ENCODE results near the gene MYO7B.
"Not testable (repeated sequence)": the region's sequence is repeated elsewhere in the genome, so short reads cannot be mapped to it uniquely, and the experiment has no call there.

Gene MYO7B

DNA sequence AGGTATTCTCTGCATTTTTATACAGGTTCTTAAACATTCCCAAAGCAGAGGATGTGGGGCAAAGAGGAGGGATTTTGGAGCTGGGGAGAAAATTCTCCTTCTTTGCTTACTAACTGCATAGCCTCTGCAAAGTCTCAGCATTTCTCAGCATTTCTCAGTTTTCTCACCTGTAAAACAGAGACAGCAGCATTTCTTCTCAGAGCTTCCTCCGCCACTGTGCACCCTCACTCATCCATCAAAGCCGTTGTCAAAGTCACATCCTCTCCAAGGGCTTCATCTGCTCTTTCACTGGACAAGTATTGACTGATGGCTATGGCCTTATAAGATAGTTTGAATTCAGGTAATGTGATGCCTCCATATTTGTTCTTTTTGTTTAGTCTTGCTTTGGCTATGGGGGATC lies 17.4 kb downstream of the MYO7B start:
- no peak for DNase-seq

DNA sequence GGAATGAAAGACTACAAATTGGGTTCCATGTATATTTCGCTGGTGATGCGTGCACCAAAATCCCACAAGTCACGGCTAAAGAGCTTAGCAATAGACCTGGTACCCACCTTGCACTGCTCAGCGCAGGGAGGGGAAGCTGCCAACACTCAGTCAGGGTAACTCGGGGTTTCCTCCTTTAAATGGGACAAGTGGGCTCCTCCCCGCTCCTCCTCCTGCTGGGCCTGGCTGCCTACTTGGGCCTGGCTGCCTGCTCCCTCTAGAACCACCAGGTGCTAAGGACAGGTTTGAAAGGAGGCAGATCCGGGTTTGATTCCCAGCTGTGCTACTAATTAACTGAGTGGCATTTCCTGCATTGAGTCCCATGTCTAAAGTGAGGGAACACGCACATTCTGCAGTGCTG lies 23.4 kb downstream of the MYO7B start:
- no peak for DNase-seq

DNA sequence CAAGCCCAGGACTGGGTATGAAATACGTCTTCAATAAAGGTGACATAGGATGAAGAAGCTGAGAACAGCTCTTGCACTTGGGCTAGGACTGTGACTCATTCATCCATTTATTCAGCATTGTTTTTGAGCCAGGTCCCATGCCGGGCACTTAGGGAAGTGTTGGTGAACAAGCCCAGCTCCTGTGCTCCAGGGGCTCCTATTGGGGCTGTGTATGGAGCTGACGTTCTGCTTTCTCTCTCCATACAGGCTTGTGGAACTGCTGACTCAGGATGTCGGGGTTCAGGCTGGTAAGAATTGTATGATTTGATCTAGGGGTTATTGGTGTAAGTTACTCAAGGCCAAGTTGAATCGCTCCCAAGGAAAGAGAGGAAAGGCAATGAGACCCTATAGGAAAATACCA lies 24.0 kb downstream of the MYO7B start:
- DNase-seq, result no peak

DNA sequence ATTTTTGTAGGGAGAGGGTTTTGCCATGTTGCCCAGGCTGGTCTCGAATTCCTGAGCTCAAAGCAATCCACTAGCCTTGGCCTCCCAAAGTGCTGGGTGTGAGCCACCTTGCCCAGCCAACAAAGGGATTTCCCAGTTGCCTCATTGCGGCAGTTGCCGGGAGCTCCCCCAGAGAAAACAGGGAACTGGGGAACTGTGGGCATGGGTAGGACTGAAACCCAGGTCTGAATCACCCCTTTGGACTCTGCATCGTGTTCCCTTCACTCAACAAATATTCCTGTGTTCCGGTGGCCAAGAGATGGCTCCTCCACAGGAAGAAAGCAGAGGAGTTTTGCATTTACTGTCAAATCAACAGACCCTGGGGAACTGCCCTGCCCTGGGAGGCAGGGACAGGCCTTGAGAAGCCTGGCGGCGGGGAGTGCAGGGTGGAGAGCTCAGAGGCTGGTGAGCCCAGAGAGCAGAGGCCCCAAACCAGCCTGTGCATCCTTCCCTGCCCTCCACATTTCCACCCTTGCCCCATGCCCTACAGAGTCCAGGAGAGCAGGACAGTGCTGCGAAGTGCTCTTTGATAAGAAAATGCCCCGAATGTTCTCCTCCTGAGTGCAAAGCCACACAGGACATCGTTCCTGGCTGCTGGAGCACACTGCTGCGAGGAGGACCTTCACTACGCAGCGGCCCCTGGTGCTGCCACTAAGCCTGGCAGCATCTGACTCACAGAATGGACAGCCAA lies 24.9 kb downstream of the MYO7B start:
- no peak for DNase-seq

DNA sequence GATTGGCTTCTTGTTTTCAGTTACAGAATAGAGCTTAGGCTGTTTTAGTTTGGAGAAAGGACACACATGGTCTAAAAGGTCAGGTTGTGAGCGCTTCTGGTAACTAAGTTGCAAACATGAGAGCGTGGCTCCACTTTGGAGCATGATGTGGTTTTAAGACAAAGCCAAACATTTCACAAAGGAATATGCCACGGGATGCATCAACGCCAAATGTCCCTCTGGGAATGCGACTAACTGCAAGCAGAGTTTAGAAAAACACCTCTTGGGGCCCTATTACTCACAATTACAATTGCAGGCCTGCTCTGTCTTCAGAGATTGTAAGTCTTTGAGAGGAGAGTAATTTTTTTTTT lies 25.4 kb downstream of the MYO7B start:
- DNase-seq, result no peak

DNA sequence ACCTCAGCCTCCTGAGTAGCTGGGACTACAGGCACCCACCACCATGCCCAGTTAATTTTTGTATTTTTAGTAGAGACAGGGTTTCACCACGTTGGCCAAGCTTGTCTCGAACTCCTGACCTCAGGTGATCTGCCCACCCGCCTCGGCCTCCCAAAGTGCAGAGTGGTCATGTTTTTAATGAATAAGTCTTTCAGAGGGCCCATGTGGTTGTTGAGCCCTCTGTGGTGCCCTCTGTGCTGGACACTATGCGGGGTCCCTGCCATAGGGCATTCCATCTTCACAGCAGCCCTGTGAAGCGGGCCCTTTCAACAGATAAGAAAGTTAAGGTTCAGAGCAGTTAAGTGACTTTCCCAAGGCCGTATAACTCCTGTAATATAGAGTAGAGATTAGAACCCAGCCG lies 25.9 kb downstream of the MYO7B start:
- no peak for DNase-seq

DNA sequence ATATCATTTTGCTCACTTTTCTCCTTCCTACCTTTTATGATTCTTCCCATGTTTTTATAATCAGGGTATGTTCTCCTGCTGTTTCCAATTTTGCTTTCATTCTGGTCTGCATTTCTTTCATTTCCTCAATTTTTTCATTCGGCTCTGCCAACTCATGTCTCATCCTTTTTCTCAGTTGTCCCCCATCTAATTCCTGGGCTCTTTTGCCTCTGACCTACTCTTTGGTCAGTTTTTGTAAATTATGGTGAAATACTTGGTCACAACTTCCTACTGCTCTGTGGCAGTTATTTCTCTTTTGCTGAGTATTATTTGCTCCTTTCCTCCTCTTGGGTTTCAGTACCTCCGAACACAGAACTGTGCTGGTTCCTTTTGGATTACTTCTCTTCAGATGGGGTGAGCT lies 27.5 kb downstream of the MYO7B start:
- DNase-seq, result no peak

DNA sequence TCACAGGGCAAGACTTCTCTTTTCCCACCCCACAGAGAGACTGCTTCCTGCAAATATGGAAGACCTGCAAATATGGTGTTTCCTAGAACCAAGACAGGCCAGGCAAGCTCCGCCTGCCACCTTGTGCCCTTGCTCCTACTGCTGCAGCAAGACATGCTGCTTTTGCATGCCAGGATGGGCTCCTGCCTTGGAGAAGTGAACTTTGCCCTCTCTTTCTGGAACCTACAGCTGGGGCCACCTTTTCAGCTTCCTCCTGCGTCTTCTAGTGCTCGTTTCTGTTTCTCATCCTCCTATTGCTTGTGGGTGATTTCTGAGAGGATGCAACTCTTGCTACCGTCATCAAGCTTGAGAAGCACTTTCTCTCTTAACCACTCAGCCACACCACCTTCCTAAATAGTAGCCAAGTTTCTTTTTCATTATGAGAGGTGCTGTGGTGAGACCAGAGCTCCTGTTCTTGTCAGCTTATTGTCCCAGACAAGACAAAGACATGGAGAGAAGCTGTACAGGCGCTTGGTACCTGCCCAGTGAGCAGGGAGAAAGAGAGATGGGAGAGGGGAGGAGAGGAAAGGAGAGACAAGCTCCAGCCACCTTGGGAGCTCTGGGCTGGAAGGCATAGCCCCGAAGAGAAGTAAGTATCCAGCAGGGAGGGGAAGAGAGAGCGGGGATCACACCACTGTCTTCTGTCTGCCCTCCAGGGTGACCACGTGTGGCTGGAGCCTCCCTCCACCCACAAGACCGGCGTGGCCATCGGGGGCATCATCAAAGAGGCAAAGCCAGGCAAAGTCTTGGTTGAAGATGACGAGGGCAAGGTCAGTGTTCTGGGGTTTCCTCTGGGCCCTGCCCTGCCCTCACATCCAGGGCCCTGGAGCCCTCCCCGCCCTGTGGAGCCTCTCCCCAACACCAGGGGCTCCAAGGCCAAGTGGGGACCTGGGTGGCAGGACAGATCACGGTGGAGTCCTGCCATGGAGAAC lies 28.3 kb downstream of the MYO7B start:
- no peak for DNase-seq

DNA sequence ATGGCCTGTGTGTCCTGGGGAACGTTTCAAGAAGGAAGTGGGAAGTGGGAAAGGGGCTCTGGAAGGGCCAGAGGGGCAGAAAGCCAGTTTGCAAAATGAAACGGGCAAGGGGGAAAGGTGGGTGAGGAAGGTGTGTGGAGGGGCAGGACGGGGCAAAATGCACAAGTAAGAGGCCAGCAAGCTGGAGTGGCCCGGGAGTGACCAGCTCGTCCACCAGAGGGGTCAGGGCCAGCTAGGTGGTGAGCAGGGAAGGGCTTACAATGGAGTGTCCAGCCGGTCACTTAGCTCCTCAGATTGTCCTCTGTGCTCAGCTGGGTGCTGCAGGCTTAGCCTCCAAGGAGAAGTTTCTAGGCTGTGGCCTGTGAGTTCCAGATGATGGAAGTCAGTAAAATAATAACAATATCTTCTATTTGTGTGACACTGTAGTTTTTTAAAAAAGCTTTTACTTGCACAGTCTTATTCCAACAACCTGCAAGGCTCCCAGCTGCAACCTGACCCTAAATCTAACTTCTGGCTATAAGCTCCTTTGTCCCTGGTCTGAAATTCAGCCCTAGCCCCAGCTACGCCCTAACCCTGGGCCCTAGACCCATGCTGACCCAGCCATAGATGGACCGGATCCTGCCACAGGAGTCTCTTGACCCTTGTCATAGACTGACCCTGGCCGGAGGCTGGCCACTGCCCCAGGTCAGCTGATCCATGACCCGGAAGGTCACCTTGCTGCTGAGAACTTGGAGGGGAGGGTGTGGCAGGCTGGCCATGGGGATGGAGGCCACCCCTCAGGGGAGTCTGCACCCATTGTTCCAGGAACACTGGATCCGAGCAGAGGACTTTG lies 29.2 kb downstream of the MYO7B start:
- no peak for DNase-seq

DNA sequence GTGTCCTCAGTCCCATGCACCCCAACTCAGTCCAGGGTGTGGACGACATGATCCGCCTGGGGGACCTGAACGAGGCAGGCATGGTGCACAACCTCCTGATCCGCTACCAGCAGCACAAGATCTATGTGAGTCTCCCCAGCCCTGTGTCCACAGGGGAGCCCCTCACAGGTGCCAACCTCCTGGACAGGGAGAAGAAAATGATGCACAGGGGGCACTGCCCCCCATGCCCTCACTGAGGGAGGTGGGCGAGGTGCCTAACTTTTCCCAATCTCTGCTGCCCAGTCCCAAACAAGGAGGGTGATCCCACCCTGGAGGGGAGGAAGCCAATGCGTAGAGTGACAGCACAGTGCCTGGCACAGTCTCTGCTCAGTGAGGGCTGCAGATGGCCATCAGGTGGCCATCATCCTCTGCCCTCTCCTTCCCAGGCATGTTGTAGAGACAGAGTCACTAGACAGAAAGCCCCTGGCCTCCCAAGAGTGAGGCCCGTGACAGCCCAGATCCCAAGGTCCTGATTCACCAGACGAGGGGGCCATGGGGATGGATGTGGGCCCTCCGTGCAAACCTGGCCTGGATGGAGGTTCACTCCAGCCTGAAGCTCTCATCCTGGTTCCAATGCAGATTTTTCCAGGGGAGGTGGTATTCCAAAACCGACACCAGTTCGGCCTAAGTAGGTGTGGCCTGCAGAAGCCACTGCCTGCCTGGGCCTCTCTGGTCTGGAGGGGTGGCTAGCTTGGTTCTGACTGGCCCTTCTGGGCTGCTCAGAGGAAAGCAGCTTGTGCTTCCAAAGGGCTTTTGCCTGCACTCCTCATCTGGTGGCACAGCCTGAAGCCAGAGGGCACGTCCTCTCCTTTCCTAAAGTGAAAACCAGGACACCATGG lies 30.0 kb downstream of the MYO7B start:
- DNase-seq, result no peak

DNA sequence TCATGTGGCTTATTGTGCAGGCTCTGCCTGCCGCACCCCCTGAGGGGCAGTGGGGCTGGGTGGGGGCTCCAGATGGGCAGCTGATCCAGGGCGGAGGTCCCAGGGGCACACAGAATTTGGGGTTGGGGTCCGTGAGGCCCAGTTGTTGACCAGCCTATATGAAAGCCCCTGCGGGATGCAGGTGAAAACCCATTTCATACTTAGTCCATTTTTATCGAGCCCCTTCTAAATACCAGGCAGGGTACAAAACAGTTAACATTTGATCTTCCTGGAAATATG lies 30.6 kb downstream of the MYO7B start:
- no peak for DNase-seq

DNA sequence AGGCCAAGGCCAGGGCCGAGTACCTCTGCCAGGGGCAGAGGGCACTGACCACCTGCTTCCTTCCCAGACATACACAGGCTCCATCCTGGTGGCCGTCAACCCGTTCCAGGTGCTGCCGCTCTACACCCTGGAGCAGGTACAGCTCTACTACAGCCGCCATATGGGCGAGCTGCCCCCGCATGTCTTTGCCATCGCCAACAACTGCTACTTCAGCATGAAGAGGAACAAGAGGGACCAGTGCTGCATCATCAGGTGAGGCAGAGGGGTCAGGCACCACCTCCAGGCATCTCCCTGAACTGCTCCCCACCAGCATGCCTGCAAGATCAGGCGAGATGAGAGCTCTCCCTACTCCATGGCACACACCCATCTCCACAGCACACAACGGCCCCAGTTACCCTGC lies 31.1 kb downstream of the MYO7B start:
- no peak for DNase-seq

DNA sequence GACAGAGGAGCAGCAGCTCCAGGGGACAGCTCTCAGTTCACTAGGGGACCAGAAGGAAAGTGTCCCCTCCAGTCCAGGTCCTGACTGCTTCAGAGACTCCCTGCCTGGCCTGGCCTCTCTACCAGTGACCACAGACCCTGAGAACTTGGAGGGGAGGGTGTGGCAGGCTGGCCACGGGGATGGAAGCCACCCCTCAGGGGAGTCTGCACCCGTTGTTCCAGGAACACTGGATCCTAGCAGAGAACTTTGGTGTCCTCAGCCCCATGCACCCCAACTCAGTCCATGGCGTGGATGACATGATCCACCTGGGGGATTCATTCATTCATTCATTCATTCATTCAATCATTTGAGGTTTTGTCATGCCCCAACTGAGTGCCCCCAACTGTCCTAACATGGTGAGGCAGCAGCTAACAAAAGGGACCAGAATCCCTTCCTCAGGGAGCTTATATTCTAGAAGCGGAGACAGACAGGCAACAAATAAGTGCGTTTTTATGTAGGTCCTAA lies 31.9 kb downstream of the MYO7B start:
- no peak for DNase-seq

DNA sequence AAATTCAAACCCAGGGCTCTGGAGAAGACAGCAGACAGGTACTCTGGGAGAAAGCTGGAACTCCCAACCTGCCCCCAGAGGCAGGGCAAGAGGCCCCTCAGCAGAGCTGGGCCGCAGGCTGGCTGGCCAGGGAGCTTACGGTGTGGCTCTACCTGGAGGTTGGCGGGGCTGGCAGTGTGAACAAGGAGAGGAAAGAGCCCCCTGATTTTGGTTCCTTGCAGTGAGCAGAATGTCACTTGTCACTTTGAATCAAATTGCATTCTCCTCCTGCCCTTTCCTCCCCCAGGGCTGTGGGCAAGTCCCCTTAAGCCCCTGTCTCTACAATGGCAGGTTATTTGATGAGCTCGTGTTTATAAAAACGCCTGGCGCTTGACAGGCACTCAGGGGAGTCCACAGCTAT lies 32.6 kb downstream of the MYO7B start:
- no peak for DNase-seq

DNA sequence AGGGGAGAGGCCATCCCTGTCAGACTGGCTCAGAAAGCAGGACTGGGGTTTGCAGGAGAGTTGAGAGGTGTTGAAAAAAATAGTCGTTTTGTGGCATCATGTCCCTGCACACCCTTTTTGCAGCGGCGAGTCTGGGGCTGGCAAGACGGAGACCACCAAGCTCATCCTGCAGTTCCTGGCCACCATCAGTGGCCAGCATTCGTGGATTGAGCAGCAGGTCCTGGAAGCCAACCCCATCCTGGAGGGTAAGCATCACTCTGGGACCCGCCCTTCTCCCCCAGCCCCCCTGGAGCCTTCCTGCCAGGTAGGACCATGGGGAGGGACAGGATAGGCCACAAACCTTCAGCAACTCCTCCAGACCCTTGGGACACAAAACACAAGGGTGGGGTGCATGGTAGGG lies 34.2 kb downstream of the MYO7B start:
- DNase-seq, result no peak

DNA sequence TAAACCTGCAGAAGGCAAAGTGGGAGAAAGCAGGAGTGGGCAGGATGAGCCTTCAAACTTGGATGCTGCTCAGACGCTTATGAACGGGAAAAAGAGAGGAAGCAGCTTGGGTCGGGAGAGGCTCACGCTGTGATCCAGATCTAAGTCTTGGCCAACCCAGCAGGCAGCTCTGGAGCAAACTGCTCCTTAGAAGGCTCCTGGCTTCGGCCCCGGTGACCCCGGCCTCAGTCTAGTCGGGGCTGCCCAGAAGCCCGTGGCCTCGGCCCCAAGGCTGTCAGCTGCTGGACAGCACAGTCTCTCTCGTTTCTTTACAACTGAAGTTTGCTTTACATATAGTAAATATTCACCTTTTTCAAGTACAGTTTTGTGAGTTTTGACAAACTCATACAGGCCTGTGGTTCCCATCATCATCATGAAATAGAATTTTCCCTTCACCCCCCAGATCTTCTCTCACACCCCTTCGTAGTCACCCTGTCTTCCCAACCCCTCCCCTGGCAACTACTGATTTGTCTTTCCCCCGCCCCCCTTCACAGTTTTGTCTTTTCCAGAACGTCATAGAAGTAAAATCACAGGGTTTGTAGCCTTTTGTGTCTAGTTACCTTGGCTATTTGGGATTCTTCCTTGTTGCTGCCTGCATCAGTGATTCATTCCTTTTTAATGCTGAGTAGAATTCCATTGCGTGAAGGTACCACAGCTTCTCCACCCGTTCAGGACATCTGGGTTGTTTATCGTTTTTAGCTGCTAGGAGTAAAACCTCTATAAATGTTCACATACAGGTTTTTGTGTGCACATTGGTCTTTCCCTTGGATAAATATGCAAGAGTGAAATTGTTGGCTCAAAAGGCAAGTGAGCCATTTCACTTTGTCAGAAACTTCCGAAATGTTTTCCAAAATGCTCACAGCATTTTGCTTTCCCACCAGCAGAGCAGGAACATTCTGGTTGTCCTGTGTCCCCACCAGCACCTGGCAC lies 35.1 kb downstream of the MYO7B start:
- no peak for DNase-seq

DNA sequence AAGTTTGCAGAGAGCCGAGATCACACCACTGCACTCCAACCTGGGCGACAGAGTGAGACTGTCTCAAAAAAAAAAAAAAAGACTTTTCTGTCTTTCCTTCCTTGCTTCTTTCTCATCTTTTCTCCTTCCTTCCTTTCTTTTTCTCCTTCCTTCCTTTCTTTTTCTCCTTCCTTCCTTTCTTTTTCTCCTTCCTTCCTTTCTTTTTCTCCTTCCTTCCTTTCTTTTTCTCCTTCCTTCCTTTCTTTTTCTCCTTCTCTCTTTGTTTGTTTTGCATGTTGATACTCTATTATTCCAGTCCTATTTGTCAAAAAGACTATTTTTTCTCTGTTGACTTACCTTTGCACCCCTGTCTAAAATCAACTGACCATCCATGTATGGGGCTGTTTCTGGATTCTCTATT lies 36.9 kb downstream of the MYO7B start:
- DNase-seq, result not testable (repeated sequence)

DNA sequence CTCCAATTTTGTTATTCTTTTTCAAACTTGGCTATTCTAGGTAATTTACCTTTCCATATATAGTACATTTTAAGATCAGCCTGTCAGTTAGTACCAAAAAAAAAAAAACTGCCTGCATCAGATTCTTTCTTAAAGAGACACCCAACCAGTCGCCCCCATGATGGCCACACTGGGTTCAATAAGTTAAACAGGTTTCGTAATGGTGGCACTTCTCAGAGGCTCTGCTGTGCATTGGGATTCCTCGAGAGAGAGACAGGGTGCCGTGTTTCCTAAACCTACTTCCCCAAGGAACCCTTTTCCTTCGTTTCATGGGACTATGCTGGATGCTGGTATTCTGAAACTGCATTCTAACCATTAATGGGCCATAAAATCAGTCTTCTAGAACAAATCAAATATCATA lies 37.4 kb downstream of the MYO7B start:
- DNase-seq, result no peak

DNA sequence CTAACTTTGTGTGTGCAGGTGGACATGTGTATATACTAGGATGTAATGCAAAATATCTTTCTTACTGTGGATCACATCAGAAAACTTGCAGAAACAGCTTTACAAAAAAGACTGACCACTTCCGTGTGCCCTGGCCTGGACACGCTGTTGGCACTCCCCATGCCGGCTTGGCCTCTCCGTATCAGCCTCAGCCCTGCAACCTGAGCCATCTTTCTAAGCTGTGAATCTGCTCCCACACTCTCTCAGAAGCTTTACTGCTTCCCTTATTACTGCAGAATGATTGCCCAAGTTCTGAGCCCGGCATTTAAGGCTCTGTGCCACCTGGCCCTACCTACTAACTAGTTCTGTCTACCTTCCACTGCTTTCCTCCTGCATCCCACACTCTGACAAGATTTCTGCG lies 37.8 kb downstream of the MYO7B start:
- no peak for DNase-seq

DNA sequence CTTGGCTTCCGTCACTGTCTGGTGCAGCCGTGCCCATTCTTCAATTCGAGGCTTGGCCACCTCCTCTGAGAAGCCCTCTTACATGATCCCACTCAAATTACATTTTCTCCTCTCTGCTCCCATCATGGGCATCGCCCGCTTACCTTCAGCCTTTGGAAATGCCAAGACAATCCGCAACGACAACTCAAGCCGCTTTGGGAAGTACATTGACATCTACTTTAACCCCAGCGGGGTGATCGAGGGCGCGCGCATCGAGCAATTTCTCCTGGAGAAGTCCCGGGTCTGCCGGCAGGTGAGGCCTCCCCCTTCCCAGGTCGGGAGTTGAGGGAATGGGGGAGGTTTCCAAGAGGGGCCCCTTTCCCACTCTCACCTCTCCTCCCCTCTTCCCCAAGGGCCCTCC lies 38.3 kb downstream of the MYO7B start:
- no peak for DNase-seq

DNA sequence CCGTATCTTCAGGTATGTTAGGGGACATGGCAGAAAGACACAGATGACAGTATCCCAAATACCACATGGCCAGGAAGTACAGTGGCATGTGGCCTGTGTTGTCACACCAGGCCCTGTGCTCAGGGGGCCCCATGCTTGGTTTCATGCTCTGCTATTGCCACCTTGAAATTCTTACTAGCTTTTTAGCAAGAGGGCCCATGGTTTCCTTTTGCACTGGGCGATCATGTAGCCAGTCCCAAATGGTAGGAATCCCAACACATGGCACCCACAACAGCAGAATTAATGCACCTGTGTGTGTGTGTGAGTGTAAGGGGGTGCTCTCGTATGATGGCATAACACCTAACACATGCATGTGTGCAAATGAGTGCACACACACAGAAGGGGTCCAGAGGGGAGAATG lies 39.2 kb downstream of the MYO7B start:
- no peak for DNase-seq

Measured in NCI-H1105 (cell line).